Bronchial epithelial cell (primary cell): Measurements from ENCODE around the gene HLA-DMA. TPM values are rescaled to one million over a fixed set of nuclear protein-coding genes. Genes with fewer than 3 reads are reported as not detected.

Experiments used
- DNase-seq: peaks from one replicate; pipeline ENCODE4 v3.0.0-alpha.2; 2010; ENCODE audit warnings: low read depth
- FAIRE-seq: peaks from 2 replicates; lab custom pipeline; 2011; peaks lifted over from hg19 to GRCh38; lab: Jason Lieb, UNC
- H3K27me3 ChIP-seq: 2 replicates; pipeline ENCODE4 v1.5.1; 2011; ENCODE audit warnings: low read length; ENCODE audit not compliant: control insufficient read depth, insufficient read depth
- H3K36me3 ChIP-seq: 2 replicates; pipeline ENCODE4 v1.5.1; 2011; ENCODE audit warnings: low read length; ENCODE audit not compliant: control insufficient read depth, insufficient read depth
- H3K4me3 ChIP-seq: 2 replicates; pipeline ENCODE4 v1.5.1; 2011; ENCODE audit warnings: mild to moderate bottlenecking, low read depth, low read length, control low read depth
- total RNA-seq: library from RNA; depleted of rRNA; stranded (reverse); fragments of >200 nt; gene quantifications from 2 replicates; pipeline ENCODE4 v1.2.1, GENCODE V29; 2014
- TF ChIP-seq, protein P1 (sequence below): IDR thresholded peaks from 2 replicates; pipeline ENCODE4 v1.5.1; 2011; ENCODE audit warnings: mild to moderate bottlenecking, moderate library complexity, low read length, control low read depth, inconsistent platforms; ENCODE audit not compliant: insufficient read depth, severe bottlenecking

HLA-DMA gene
- total RNA-seq, 1 donor from 2014 or later = 0.26 TPM

DNA sequence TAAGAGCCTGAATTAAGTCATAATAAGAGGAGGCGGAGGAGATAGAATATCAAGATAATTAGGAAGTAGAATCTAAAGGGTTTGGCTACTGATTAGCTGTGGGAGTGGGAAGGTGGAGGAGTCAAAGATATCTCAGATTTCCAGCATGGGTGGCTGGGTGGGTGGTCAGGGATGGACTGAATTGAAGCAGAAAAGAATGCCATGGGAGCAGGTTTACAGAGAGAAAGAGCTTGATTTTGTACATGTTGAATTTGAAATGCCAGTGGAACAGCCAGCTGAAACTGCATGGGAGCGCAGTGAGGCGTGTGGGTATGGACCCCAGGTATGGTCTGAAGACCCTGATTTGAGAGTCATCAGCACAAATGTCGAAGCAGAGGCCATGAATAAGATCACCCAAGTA lies 1.4 kb upstream of the HLA-DMA start:
- Histone ChIP-seq H3K27me3 (no peaks in the 10 kb centered on the region), H3K36me3 (no peaks in the 10 kb centered on the region), H3K4me3 (no peak overlapping the region)
- TF ChIP-seq, protein P1, sequence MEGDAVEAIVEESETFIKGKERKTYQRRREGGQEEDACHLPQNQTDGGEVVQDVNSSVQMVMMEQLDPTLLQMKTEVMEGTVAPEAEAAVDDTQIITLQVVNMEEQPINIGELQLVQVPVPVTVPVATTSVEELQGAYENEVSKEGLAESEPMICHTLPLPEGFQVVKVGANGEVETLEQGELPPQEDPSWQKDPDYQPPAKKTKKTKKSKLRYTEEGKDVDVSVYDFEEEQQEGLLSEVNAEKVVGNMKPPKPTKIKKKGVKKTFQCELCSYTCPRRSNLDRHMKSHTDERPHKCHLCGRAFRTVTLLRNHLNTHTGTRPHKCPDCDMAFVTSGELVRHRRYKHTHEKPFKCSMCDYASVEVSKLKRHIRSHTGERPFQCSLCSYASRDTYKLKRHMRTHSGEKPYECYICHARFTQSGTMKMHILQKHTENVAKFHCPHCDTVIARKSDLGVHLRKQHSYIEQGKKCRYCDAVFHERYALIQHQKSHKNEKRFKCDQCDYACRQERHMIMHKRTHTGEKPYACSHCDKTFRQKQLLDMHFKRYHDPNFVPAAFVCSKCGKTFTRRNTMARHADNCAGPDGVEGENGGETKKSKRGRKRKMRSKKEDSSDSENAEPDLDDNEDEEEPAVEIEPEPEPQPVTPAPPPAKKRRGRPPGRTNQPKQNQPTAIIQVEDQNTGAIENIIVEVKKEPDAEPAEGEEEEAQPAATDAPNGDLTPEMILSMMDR = no peak
- FAIRE-seq = no peak
- DNase-seq = no peak

DNA sequence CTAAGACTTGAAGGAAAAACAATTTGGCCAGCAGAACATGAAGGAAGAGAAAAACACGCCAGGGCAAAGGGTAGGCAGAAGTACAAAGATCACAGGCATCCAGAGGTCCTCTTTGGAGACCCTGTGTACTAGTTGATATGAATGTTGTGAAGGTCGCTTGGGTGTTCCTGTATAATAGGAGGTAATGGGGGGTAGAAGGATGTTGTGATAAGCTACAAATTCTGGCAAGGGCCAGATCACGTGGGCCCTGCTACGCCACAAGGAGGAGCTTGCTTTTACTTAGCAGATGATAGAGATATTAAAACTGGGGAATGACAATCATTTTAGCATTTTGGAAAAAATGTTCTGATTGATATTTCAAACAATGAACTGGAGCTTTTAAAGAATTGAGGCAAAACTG lies 878 bp upstream of the HLA-DMA start:
- DNase-seq (no peak), FAIRE-seq (no peak)

DNA sequence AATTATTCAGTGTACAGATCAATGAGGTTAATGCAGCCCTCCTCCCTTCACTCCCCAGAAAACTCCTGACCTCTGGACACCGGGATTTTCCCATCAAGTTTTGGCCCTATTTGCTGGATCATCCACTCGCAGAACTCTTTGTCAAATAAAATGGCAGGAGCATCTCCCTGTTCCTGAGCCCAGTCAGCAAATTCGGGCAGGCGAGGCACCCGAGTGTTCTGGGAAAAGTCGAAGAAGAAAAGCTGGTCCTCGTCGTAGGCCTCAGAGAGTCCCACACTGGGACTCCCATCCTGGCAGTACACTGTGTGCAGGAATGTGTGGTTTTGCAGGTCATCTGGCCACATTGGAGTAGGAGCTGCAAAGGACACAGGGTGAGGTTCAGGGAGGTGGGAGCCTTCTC lies 2.4 kb downstream of the HLA-DMA start:
- H3K27me3 ChIP-seq = no peaks in the 10 kb centered on the region
- TF ChIP-seq, protein P1 = no peak
- no peaks in the 10 kb centered on the region for H3K36me3 ChIP-seq
- FAIRE-seq (no peak), DNase-seq (no peak)
- no peak overlapping the region for H3K4me3 ChIP-seq

More for the DNA sequence above, 878 bp upstream of the HLA-DMA start:
- Histone ChIP-seq H3K27me3 (no peaks in the 10 kb centered on the region), H3K36me3 (no peaks in the 10 kb centered on the region), H3K4me3 (no peak overlapping the region)
- TF ChIP-seq, protein P1 = no peak

DNA sequence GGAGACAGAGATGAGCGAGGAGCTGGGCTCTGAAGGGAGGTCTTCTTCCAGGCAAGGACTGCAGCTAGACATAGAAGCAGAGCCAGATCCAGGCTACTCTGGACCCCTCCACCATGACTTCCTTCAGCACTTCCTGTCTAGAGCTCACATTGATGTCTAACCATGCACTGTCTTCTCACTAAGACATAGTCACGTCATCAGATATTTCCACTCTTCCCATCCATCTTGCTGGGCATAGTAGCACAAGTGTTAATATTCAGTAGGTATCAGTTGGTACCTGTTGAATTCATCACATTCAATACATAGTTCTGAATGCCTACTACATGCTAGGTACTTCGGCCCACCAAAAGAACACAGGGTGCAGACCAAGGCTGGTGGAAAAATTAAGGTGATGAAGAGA lies 2.9 kb downstream of the HLA-DMA start:
- TF ChIP-seq, protein P1 = no peak
- FAIRE-seq (no peak), DNase-seq (no peak)
- H3K4me3 ChIP-seq = no peak overlapping the region
- no peaks in the 10 kb centered on the region for H3K36me3 ChIP-seq
- no peaks in the 10 kb centered on the region for H3K27me3 ChIP-seq

DNA sequence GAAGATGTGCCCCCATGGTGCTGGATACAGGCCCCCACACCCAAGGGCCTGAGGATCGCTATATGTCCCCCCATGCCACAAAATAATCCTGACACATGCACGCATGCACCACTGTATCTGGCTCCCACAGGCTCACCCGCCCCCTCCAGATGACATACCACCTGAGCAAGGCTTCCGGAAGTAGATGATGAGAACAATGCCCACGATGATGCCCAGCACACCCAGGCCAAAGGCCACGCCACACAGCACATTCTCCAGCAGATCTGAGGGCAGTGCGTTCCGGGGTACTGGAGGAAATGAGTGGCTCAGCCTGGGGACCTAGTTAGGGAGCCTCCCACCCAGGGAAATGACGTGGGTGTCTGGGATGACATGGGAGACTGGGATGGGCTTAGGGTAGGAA lies 3.8 kb downstream of the HLA-DMA start:
- FAIRE-seq = no peak
- H3K4me3 ChIP-seq = no peak overlapping the region
- H3K27me3 ChIP-seq = no peaks in the 10 kb centered on the region
- DNase-seq = no peak
- TF ChIP-seq, protein P1 = no peak
- H3K36me3 ChIP-seq = no peaks in the 10 kb centered on the region
